IPS DF 6.9 (cell line): ENCODE data around the gene ALG1L2.
"Not testable (repeated sequence)": the region's sequence is repeated elsewhere in the genome, so short reads cannot be mapped to it uniquely, and the experiment has no call there.

Source experiments
- DNase-seq: peaks from one replicate; pipeline ENCODE4 v3.0.0-alpha.2; 2013; ENCODE audit warnings: low read depth, low spot score
- H3K27ac ChIP-seq: one replicate; pipeline ENCODE4 v1.5.1; 2013; ENCODE audit warnings: low read length, control low read depth
- H3K27me3 ChIP-seq: 2 replicates; pipeline ENCODE4 v1.6.1; 2013; ENCODE audit warnings: mild to moderate bottlenecking, low read length; ENCODE audit not compliant: control insufficient read depth, insufficient read depth
- H3K36me3 ChIP-seq: 2 replicates; pipeline ENCODE4 v1.6.1; 2013; ENCODE audit warnings: low read length; ENCODE audit not compliant: control insufficient read depth, insufficient read depth
- H3K4me1 ChIP-seq: 2 replicates; pipeline ENCODE4 v1.6.1; 2013; ENCODE audit warnings: low read length; ENCODE audit not compliant: control insufficient read depth, insufficient read depth
- H3K4me3 ChIP-seq: 2 replicates; pipeline ENCODE4 v1.5.1; 2013; ENCODE audit warnings: mild to moderate bottlenecking, low read length
- H3K9me3 ChIP-seq: 2 replicates; pipeline ENCODE4 v1.6.1; 2013; ENCODE audit warnings: low read length, inconsistent platforms; ENCODE audit not compliant: control insufficient read depth, insufficient read depth
- WGBS: extraction: QIAGEN DNeasy Blood & Tissue Kit; methylation state at CpG from one replicate; pipeline ENCODE4 v1.1.7; 2013; ENCODE audit warnings: mixed read lengths, missing lambda C conversion rate; ENCODE audit not compliant: insufficient read length, insufficient coverage; 5-methylcytosine and 5-hydroxymethylcytosine counted together

The ALG1L2 gene

DNA sequence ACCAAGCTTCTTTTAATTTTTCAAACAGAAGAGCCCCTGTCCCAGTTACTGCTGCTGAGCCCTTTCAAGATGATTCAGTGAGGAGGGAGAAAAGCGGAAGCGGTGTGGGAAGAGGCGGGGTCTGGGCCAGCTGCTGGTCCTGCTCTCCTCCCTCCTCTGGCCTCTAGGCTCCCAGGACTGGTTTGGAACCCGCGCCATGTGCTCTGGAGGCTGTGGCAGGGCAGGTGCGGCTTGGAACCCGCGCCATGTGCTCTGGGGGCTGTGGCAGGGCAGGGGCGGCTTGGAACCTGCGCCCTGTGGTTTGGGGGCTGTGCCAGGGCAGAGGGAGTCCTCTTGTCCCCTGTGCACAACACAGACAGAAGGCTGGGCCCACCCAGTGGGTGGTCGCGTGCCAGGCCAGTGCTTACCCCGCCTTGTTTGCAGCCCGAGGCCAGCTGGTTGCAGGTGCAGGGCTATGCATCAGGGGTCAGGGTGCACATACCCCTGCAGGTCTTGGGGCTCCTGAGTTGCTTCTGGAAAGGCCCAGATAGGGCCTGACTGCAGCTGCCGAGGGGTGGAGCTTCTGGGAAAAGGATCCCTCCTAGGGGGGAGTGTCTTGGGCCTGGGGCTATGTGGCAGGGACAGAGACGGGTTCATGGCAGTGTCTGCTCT is 12.2 kb downstream of the ALG1L2 start:
- Histone ChIP-seq H3K4me3 (no peak overlapping the region), H3K9me3 (no peaks in the 10 kb centered on the region), H3K27ac (no peak overlapping the region), H3K27me3 (no peaks in the 10 kb centered on the region), H3K36me3 (no peaks in the 10 kb centered on the region; the same call in 1 of the 2 replicates), H3K4me1 (peaks cover 6% of the 10 kb centered on the region)
- WGBS = no CpG with 5 or more reads among the region's 16 CpGs
- DNase-seq = no peak

DNA sequence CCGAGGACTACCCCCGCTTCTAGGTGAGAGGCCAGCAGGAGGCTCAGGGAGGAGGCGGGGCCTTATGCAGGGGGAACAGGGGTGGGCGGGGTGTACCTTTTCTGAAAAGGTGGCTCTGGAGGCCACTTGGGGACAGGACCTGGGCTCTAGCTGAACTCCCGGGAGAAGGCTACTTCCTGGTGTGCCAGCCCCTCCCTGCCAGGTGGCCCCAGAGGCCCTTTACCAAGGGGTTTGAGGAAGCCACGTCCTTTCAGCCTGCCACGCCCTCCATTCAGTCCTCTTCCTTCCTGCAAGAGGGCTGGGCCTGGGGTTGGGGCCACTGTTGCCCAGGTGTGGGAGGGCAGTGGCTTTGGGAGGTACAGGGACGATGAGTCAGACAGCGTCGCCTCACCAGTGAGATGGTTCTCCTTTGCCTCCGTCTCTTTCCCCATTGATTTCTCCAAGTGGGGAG is 12.9 kb downstream of the ALG1L2 start:
- not testable (repeated sequence) for H3K9me3 ChIP-seq, H3K36me3 ChIP-seq, H3K4me1 ChIP-seq, H3K27me3 ChIP-seq, H3K27ac ChIP-seq, DNase-seq, H3K4me3 ChIP-seq
- WGBS = no CpG with 5 or more reads among the region's 11 CpGs

DNA sequence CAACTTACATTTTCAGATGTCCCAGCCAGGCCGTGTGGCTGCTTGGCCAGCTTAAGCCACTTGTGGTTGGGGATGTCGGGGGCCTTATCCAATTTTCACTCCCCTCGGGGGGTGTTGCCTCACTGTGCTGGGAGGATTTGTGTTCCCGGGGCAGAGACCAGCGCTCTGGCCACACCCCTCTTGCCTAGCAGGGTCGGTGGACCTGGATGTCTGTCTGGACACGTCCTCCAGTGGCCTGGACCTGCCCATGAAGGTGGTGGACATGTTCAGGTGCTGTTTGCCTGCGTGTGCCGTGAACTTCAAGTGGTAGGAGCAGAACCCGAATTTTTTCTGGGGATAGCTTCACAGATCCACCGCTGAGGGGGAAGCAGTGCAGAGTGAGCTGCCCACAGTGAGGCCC is 14.2 kb downstream of the ALG1L2 start:
- not testable (repeated sequence) for H3K27me3 ChIP-seq, H3K4me3 ChIP-seq, H3K9me3 ChIP-seq, H3K36me3 ChIP-seq, H3K4me1 ChIP-seq, H3K27ac ChIP-seq, DNase-seq
- no CpG with 5 or more reads among the region's 11 CpGs for WGBS

DNA sequence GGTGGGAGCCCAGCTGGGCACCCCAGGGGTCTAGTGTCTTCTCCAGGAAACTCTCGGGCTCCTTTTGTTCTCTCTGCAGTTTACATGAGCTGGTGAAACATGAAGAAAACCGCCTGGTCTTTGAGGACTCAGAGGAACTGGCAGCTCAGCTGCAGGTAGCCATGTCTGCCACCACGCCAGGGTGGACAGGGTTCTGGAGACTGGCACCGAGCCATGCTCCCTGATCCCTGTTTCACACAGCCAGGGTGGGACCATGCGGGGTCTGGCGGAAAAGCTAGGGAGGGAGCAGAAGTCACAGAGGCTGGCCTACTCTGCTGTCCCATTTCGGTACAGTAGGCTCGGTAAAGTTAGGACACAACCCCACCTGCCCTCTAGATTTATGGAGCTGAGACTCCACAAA is 15.5 kb downstream of the ALG1L2 start:
- DNase-seq, H3K4me3 ChIP-seq, H3K9me3 ChIP-seq, H3K4me1 ChIP-seq, H3K27me3 ChIP-seq, H3K36me3 ChIP-seq, H3K27ac ChIP-seq: not testable (repeated sequence)
- WGBS = no CpG with 5 or more reads among the region's 8 CpGs

DNA sequence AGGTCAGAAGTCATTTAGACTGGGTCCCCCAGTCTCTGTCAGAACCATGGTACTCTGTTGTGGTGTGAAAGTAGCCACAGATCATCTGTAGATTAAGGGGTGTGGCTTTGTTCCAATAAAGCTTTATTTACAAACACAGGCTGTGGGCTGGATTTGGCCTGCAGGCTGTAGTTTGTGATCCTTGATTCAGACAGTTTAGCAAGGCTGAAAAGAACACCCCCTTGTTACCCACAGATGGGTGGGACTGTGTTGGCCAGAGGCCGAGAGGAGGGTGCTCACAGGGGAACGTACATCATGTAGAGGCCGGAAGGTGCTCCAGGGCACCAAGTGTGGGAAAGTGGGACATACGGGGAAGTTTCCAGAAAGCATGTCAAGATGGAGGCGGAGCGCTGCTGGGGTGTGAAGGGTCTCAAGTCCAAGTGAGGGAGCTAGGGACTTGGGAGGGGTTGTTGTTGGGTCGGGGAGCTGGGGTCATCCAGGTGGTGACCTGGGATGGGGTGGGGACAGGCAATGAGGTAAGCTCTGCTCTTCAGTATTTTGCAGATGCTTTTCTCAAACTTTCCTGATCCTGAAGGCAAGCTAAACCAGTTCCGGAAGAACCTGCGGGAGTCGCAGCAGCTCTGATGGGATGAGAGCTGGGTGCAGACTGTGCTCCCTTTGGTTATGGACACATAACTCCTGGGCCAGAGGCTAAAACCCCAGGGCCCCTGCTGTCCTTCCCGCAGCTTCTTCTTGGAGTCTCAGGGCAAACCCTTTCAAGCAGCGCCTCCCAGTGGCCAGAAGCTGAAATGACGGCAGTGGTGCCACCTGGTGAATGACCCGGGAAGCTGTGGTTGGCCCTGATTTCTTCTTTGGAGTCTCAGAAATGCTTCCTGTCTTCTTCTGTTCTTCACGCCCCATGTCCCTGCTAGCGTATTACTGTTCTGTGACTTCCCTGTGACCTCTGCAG is 16.3 kb downstream of the ALG1L2 start:
- H3K36me3 ChIP-seq, H3K27ac ChIP-seq, H3K4me3 ChIP-seq, H3K27me3 ChIP-seq, H3K4me1 ChIP-seq, H3K9me3 ChIP-seq, DNase-seq: not testable (repeated sequence)
- WGBS = no CpG with 5 or more reads among the region's 16 CpGs

DNA sequence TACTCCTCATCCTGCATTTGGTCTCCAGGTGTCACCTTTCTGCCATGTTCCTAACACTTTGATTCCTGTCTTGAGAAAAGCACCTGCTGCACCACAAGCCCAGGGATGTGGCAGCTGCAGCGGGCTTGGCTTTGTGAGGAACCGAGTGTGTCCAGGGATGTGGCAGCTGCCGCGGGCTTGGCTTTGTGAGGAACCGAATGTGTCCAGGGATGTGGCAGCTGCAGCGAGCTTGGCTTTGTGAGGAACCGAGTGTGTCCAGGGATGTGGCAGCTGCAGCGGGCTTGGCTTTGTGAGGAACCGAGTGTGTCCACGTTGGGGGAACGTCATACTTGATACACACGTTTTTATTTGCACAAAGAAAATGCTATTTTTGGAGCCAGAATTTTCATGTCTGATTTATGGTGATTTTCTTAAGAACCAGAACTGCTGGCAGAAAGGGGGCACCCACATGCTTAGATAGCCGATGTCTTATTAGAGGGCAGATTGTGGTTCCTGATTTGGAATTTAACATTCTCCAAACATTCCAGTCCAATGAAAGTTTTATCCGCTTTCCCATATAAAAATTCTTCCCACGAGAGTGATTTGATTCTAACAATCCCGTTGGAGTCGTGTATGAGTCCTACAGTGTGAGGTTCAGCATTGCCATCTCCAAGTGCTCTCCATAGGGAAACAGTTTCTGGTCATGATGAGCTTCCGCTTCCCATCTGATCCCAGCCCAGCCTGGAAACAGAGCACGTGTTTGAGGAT is 17.2 kb downstream of the ALG1L2 start:
- H3K4me1 ChIP-seq, DNase-seq, H3K4me3 ChIP-seq, H3K36me3 ChIP-seq, H3K27me3 ChIP-seq, H3K27ac ChIP-seq, H3K9me3 ChIP-seq: not testable (repeated sequence)
- WGBS = no CpG with 5 or more reads among the region's 19 CpGs

DNA sequence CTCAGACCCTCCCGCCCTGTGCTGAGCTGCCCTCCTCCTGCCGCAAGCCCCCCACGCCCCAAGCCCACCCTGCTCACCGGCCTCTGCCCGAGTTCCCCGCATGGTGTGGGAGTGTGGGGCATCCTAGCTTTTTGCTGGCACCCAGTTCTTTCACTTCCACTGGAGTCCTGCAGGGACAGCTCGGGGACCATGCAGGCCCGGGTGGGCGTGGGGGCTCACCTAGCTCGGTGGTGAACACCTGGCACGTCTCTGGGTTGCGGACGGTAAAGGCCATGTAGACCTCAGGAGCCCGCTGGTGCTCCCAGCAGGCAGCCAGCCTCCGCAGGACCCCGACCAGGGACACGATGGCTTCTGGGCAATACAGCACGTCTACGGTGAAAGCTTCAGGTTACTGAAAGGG is 20.9 kb downstream of the ALG1L2 start:
- H3K36me3 ChIP-seq, H3K4me3 ChIP-seq, H3K27ac ChIP-seq, DNase-seq, H3K4me1 ChIP-seq, H3K9me3 ChIP-seq, H3K27me3 ChIP-seq: not testable (repeated sequence)
- WGBS = no CpG with 5 or more reads among the region's 19 CpGs

DNA sequence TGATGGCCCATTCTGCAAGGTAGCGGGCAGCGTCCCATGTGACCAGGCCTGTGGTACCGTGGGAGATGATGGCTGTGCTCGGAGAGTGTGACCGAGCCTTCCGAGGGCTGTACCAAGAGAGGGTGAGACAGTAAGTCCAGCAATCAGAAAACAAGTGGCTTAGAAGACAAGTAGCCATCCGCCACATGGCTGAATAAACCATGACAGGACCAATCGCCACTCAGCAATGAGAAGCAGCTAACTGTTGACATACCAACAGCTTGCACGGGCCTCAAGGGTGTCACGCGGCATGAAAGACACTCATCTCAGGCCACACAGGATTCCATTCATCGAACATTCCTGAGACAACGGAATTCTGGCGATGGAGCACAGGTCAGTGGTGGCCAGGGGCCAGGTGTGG is 22.6 kb downstream of the ALG1L2 start:
- DNase-seq, H3K9me3 ChIP-seq, H3K27ac ChIP-seq, H3K36me3 ChIP-seq, H3K4me1 ChIP-seq, H3K4me3 ChIP-seq, H3K27me3 ChIP-seq: not testable (repeated sequence)
- WGBS = no CpG with 5 or more reads among the region's 14 CpGs

DNA sequence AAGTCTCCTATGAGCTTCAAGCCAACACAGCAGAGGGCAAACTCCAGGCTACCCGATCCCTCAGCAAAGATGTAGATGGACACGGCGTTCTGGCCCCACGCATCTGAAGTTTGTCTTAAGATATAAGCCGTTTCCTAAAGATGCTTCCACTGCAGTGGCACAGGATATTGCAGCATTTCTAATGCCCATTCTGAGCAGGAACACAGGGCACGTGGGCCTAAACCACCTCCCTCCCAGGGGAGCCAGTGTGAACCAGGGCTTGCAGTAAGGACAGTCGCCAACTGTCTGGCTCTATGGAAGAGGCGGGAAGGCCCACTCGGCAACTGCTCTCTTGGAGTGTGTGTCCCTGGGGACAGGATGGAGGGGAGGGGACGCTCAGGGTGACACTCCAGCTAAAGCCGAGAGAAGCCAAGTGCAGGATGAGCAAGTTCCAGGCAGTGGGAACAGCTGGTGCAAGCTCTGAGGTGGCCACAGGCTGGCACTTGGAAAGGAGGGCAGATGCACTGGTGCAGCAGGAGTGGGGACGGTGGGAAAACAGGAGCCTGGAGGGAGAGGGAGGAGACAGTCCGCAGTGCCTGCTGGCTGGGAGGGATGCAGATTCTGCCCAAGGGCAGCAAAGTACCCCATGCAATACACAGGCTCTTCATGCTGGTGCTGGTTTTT is 25.8 kb downstream of the ALG1L2 start:
- H3K9me3 ChIP-seq, H3K36me3 ChIP-seq, DNase-seq, H3K27me3 ChIP-seq, H3K27ac ChIP-seq, H3K4me1 ChIP-seq, H3K4me3 ChIP-seq: not testable (repeated sequence)
- no CpG with 5 or more reads among the region's 13 CpGs for WGBS
